ENCODE data around the gene SREK1.
A peak's percentile ranks its signal among the peaks of the same experiment; 100 is the strongest.

Gene SREK1, protein sequence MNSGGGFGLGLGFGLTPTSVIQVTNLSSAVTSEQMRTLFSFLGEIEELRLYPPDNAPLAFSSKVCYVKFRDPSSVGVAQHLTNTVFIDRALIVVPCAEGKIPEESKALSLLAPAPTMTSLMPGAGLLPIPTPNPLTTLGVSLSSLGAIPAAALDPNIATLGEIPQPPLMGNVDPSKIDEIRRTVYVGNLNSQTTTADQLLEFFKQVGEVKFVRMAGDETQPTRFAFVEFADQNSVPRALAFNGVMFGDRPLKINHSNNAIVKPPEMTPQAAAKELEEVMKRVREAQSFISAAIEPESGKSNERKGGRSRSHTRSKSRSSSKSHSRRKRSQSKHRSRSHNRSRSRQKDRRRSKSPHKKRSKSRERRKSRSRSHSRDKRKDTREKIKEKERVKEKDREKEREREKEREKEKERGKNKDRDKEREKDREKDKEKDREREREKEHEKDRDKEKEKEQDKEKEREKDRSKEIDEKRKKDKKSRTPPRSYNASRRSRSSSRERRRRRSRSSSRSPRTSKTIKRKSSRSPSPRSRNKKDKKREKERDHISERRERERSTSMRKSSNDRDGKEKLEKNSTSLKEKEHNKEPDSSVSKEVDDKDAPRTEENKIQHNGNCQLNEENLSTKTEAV

DNA sequence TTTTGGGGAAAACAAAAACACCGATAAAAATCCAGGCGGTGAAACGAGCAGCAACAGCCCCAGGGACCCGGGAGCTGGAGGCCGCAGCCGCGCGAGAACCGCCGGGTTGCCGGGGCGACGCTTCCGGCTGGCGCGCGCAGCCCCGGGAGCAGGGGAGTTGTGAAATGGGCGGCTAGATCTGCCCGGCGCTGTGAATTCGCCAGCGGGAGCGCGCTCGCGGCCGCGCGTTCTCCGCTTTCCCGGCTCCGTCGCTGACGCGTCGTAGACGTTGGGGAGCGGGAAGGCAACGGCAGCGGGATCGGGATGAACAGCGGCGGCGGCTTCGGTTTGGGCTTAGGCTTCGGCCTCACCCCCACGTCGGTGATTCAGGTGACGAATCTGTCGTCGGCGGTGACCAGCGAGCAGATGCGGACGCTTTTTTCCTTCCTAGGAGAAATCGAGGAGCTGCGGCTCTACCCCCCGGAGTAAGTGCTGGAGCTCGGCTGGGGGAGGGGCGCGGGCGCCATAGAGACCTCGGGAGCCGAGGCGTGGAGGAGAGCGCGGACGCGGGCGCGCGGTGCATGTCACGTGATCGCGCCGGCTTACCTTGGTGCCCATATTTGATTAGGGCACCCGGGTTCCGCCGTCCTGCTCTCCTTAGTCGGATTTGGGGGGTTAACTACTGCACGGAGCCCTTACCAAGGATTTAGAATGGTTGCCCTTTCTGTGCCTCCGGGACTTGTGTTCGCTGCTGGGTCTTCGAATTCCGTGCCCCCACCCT, at the start of gene SREK1:
SREK1 (plus strand) TSS at position 227 of the 760 bp plus-strand sequence; CDS start at position 304, 77 bp downstream.
- POLR2A ChIA-PET, result no interaction called here
- CTCF ChIA-PET, result no interaction called here

DNA sequence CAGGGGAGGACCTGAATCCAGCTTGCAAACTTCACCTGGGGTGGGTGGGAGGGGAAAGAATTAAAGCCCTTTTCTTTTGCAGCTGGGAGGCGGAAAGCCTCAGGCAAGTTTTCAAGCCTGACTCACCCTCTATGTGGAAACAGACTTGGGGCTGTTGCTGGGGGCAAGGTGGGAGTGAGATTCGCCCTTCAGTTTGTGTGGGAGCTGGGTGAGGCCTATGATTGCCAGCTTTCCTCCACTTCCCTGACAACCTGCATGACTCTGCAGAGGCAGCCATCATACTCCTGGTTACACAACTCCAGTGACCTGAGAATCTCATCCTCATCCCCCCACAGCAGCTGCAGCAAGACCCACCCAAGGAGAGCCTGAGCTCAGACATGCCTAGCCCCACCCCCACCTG, 43.2 kb upstream of the SREK1 start:
- no peak for DNase-seq (ENCODE audit: extremely low spot score)
- POLR2A ChIA-PET, result no interaction called here

More for the DNA sequence above, at the start of gene SREK1:
- peak; percentile 93 for DNase-seq (ENCODE audit: extremely low spot score)
- TF ChIP-seq, protein P1, sequence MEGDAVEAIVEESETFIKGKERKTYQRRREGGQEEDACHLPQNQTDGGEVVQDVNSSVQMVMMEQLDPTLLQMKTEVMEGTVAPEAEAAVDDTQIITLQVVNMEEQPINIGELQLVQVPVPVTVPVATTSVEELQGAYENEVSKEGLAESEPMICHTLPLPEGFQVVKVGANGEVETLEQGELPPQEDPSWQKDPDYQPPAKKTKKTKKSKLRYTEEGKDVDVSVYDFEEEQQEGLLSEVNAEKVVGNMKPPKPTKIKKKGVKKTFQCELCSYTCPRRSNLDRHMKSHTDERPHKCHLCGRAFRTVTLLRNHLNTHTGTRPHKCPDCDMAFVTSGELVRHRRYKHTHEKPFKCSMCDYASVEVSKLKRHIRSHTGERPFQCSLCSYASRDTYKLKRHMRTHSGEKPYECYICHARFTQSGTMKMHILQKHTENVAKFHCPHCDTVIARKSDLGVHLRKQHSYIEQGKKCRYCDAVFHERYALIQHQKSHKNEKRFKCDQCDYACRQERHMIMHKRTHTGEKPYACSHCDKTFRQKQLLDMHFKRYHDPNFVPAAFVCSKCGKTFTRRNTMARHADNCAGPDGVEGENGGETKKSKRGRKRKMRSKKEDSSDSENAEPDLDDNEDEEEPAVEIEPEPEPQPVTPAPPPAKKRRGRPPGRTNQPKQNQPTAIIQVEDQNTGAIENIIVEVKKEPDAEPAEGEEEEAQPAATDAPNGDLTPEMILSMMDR (IDR thresholded peaks at IDR 0.05; ENCODE audit: control extremely low read depth, extremely low read depth, low read depth, missing control alignments), result no peak

DNA sequence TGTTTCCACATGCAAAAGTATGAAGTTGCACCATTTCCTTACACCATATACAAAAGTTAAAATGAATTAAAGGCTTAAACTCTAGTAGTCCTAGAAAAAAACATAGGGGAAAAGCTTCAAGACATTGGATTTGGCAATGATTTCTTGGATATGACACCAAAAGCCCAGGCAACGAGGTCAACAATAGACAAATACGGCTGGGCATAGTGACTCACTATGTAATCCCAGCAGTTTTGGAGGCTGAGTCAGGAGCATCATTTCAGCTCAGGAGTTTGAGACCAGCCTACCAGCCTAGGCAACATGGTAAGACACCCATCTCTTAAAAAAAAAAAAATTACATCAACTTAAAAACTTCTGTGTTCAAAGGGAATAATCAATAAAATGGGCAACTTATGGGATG, 30.9 kb upstream of the SREK1 start:
- no peak for DNase-seq (ENCODE audit: extremely low spot score)
- TF ChIP-seq, protein P1 (IDR thresholded peaks at IDR 0.05; ENCODE audit: control extremely low read depth, extremely low read depth, low read depth, missing control alignments), result no peak
- CTCF ChIA-PET, result no interaction called here
- POLR2A ChIA-PET, result no interaction called here

More for the DNA sequence above, 43.2 kb upstream of the SREK1 start:
- CTCF ChIA-PET, result interaction anchor here (0.9 to 1.1 kb wide), 2 partner anchors 9 to 26 kb away, joined by 4 read pairs; no protein-coding TSS in a partner anchor
- TF ChIP-seq, protein P1 (IDR thresholded peaks at IDR 0.05; ENCODE audit: control extremely low read depth, extremely low read depth, low read depth, missing control alignments), result no peak

DNA sequence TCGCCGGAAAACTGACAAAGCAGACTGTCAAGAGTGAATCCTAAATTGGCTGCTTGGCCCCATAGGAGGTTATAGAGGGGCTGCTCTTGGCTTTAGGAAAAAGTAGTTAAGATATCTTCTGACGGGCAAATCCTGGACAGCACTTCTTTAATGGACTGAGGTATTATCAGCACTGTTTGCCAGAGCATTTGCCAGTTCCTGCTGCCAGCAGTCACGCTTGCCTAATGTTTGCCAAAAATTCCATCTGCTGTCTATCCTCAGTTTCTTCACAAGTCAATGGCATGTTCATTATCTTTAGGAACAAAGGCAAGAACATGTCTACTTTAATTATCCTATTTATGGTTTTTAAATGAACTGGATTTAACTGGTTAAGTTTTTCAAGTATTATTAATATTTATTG, 25.8 kb upstream of the SREK1 start:
- DNase-seq (ENCODE audit: extremely low spot score), result no peak
- CTCF ChIA-PET, result no interaction called here
- POLR2A ChIA-PET, result no interaction called here
- TF ChIP-seq, protein P1 (IDR thresholded peaks at IDR 0.05; ENCODE audit: control extremely low read depth, extremely low read depth, low read depth, missing control alignments), result no peak

DNA sequence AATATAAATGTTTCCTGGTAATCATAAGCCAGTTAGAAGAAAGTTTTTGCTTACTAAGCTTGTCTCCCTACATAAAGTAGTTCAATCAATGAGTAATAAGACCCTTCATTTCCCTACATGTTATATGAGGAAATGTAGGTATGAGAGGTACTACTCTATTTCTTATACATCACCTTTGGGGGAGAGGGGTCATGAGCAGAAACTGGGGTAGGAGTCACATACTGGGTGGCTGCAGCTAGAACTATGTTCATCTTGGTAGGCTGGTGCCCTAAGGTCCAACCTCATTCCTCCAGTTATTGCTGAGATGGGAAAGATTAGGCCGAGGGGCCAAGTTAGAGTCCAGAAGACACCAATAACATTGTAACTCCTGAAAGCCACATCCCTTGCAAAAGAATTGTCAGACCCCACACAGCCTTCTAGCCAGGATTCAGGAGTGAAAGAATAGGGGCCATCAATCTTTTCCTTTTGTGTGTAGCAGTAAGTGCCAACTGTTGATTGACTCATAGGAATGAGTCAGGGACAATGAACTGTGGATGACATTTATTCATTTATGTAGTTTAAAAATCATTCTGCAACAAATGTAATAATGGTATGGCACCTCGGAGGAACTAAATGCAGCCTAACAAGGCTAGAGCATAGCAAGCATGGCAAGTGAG, 21.6 kb upstream of the SREK1 start:
- ChIA-PET CTCF (no interaction called here), POLR2A (no interaction called here)
- no peak for DNase-seq (ENCODE audit: extremely low spot score)
- TF ChIP-seq, protein P1 (IDR thresholded peaks at IDR 0.05; ENCODE audit: control extremely low read depth, extremely low read depth, low read depth, missing control alignments), result no peak

DNA sequence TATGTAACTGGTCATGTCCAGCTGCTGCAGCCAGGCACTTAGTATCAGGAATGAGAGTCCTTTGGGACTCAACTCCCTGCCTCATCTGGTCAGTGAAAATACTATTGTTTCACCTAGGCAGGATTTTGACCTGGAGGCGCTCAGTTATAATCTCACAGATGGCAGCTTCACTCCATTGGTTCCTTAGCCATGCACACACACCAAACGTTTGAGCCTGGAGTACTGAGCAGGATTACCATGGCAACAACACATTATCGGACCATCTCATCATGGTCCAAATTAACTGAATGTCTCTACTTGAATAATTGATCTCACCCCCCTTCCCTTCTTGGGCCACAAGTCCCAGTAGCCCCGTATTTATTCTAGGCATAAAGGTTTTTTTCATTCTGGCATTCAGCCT, 15.0 kb upstream of the SREK1 start:
- POLR2A ChIA-PET, result no interaction called here
- TF ChIP-seq, protein P1 (IDR thresholded peaks at IDR 0.05; ENCODE audit: control extremely low read depth, extremely low read depth, low read depth, missing control alignments), result no peak
- no peak for DNase-seq (ENCODE audit: extremely low spot score)
- CTCF ChIA-PET, result no interaction called here

All from GM10248 (cell line).